Sigmoid colon (tissue), 7 donors: ENCODE results near the gene PPL. TPM values are rescaled to one million over a fixed set of nuclear protein-coding genes. Genes with fewer than 3 reads are reported as not detected.
"Not testable (repeated sequence)": the region's sequence is repeated elsewhere in the genome, so short reads cannot be mapped to it uniquely, and the experiment has no call there.

Source experiments
- DNase-seq: peaks from one replicate; pipeline ENCODE4 v3.0.0-alpha.2; 2019
- H3K27ac ChIP-seq, 4 donors: fragments of 200-600 bp; sonication (generic); one replicate each; pipeline ENCODE4 v1.5.1; 2016 to 2019; ENCODE audit warnings: mild to moderate bottlenecking in 1 of 4
- H3K27me3 ChIP-seq, 3 donors: fragments of 200-600 bp; sonication (generic); one replicate each; pipeline ENCODE4 v1.5.1; 2019; ENCODE audit warnings: mild to moderate bottlenecking in 1 of 3
- H3K36me3 ChIP-seq, 4 donors: fragments of 200-600 bp; sonication (generic); one replicate each; pipeline ENCODE4 v1.5.1; 2016 to 2019
- H3K4me1 ChIP-seq, 4 donors: fragments of 200-600 bp; sonication (generic); one replicate each; pipeline ENCODE4 v1.5.1; 2017 to 2019
- H3K4me3 ChIP-seq, 4 donors: fragments of 200-600 bp; sonication (generic); one replicate each; pipeline ENCODE4 v1.5.1; 2017 to 2019; ENCODE audit warnings: mild to moderate bottlenecking in 2 of 4, moderate library complexity in 1 of 4
- H3K9me3 ChIP-seq, 4 donors: fragments of 200-600 bp in 3 of 4; sonication (generic) in 3 of 4; one replicate each; pipeline versions ENCODE4 v1.5.1 to v1.6.1; 2013 to 2019
- EP300 ChIP-seq, 4 donors: sonication (generic); formaldehyde crosslinking; IDR thresholded peaks; one replicate each; pipeline ENCODE4 v1.6.1; 2017; ENCODE audit warnings: antibody characterized with exemption in 4 of 4
- POLR2A ChIP-seq, 2 donors: fragments of 450-650 bp; IDR thresholded peaks; one replicate each; pipeline ENCODE4 v1.6.1; 2016; ENCODE audit warnings: antibody characterized with exemption in 2 of 2, mild to moderate bottlenecking in 2 of 2, moderate library complexity in 2 of 2
- POLR2AphosphoS5 ChIP-seq, 4 donors: sonication (generic); formaldehyde crosslinking; IDR thresholded peaks; one replicate each; pipeline ENCODE4 v1.6.1; 2017; ENCODE audit warnings: antibody characterized with exemption in 4 of 4
- WGBS, 2 donors: extraction: QIAGEN DNeasy Blood & Tissue Kit; methylation state at CpG; one replicate each; pipeline ENCODE4 v1.1.7; 2013; 5-methylcytosine and 5-hydroxymethylcytosine counted together
- intact Hi-C: fragments of 100-400 bp; cut with DNase I; formaldehyde crosslinking; loops from one replicate; pipeline ENCODE4 v1.15.1; 2023
- polyA plus RNA-seq, 3 donors: library from polyadenylated mRNA; stranded (reverse); fragments of 200-250 nt; gene quantifications; one replicate each; pipeline ENCODE4 v1.2.3, GENCODE V29; 2013
- total RNA-seq, 4 donors: library from RNA; depleted of rRNA; stranded (reverse); fragments of >200 nt; gene quantifications; one replicate each; pipeline ENCODE4 v1.1.0, GENCODE V29; 2016
- TF ChIP-seq, protein P1 (sequence below), 4 experiments: fragments of 450-650 bp in 3 of 4; fragments of 200-600 bp in 1 of 4; IDR thresholded peaks; one replicate each; pipeline ENCODE4 v1.5.1; 2016 to 2019; ENCODE audit warnings: antibody characterized with exemption in 4 of 4, mild to moderate bottlenecking in 3 of 4, moderate library complexity in 2 of 4
- donor health status: healthy with polysubstance abuse.
- donor health status: Bipolar disorder and iron deficiency.
- donor health status: healthy.

Gene PPL
- total and polyA plus RNA-seq, 7 donors, result 4.6 to 42.9 (median 27.0) TPM

DNA sequence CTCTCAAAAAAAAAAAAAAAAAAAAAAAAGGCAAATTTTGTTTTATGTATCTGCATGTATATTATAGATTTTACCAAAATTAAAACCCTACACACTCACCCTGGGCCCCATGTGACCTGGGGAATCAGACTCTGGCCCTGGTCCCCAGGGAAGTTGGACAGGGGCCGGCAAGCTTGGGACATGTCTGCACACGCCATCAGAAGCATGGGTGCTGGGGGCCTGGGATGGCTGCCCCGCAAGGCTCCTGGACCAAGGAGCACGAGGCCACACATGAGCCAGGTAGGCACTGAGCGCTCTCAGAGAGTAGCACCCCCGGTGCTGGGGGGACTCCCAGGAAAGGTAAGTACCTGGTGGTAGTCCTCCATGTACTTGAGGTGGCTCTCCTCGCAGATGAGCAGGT, 39.6 kb downstream of the PPL start:
- no peak for DNase-seq
- Histone ChIP-seq H3K4me3 (no peak overlapping the region), H3K27me3 (no peaks in the 10 kb centered on the region), H3K36me3 (no peaks in the 10 kb centered on the region), H3K4me1 (peaks cover 0 to 11% (median 9%) of the 10 kb centered on the region in 4 donors), H3K27ac (no peak overlapping the region), H3K9me3 (peaks cover 0 to 2% (median 0%) of the 10 kb centered on the region in 4 donors)
- TF ChIP-seq, protein P1, sequence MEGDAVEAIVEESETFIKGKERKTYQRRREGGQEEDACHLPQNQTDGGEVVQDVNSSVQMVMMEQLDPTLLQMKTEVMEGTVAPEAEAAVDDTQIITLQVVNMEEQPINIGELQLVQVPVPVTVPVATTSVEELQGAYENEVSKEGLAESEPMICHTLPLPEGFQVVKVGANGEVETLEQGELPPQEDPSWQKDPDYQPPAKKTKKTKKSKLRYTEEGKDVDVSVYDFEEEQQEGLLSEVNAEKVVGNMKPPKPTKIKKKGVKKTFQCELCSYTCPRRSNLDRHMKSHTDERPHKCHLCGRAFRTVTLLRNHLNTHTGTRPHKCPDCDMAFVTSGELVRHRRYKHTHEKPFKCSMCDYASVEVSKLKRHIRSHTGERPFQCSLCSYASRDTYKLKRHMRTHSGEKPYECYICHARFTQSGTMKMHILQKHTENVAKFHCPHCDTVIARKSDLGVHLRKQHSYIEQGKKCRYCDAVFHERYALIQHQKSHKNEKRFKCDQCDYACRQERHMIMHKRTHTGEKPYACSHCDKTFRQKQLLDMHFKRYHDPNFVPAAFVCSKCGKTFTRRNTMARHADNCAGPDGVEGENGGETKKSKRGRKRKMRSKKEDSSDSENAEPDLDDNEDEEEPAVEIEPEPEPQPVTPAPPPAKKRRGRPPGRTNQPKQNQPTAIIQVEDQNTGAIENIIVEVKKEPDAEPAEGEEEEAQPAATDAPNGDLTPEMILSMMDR (IDR thresholded peaks at IDR 0.05), result no peak
- TF ChIP-seq POLR2A (IDR thresholded peaks at IDR 0.05) (no peak), EP300 (IDR thresholded peaks at IDR 0.05) (no peak), POLR2AphosphoS5 (IDR thresholded peaks at IDR 0.05) (no peak)
- intact Hi-C loops, result no loop called here
- WGBS, 2 donors, result 96% methylated on average over 7 of the region's 7 CpGs

DNA sequence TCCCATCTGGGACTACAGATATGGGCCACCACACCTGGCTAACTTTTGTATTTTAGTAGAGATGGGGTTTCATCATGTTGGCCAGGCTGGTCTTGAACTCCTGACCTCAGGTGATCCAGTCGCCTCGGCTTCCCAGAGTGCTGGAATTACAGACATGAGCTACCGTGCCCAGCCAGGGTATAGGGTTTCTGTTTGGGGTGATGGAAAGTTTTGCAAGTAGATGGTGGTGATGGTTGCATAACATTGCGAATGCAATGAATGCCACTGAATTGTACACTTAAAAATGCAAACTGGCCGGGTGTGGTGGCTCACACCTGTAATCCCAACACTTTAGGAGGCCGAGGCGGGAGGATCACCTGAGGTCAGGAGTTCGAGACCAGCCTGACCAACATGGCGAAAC, 40.2 kb downstream of the PPL start:
- DNase-seq, H3K36me3 ChIP-seq, H3K4me3 ChIP-seq, H3K9me3 ChIP-seq, H3K27ac ChIP-seq, H3K27me3 ChIP-seq, intact Hi-C loops: not testable (repeated sequence)
- 93 to 96% methylated on average over 9 of the region's 9 CpGs for WGBS, 2 donors
- H3K4me1 ChIP-seq, result peaks cover 0 to 16% (median 13%) of the 10 kb centered on the region in 4 donors

GRCh38 chr16:4895366-4895765, 41.6 kb downstream of the PPL start:
- Histone ChIP-seq H3K9me3 (peaks cover 0 to 2% (median 0%) of the 10 kb centered on the region in 4 donors), H3K4me1 (peaks cover 0 to 16% (median 13%) of the 10 kb centered on the region in 4 donors), H3K4me3 (no peak overlapping the region), H3K36me3 (peaks cover 0 to 9% (median 0%) of the 10 kb centered on the region in 4 donors), H3K27me3 (no peaks in the 10 kb centered on the region), H3K27ac (no peak overlapping the region)
- 93 to 95% methylated on average over 13 of the region's 13 CpGs for WGBS, 2 donors
- TF ChIP-seq, protein P1 (IDR thresholded peaks at IDR 0.05), result no peak
- no peak for TF ChIP-seq EP300 (IDR thresholded peaks at IDR 0.05)
- TF ChIP-seq POLR2A (IDR thresholded peaks at IDR 0.05), result no peak
- no peak for TF ChIP-seq POLR2AphosphoS5 (IDR thresholded peaks at IDR 0.05)
- intact Hi-C loops, result no loop called here
- DNase-seq, result no peak

- peaks cover 0 to 2% (median 0%) of the 10 kb centered on the region in 4 donors for H3K9me3 ChIP-seq
- H3K36me3 ChIP-seq, result peaks cover 0 to 18% (median 0%) of the 10 kb centered on the region in 4 donors
- H3K27me3 ChIP-seq, result no peaks in the 10 kb centered on the region
- no peak for DNase-seq
- H3K4me3 ChIP-seq, result no peak overlapping the region
- no peak overlapping the region for H3K27ac ChIP-seq
- peaks cover 0 to 16% (median 13%) of the 10 kb centered on the region in 4 donors for H3K4me1 ChIP-seq
- WGBS, 2 donors, result 93 to 94% methylated on average over 22 of the region's 22 CpGs
- TF ChIP-seq POLR2A (IDR thresholded peaks at IDR 0.05) (no peak), EP300 (IDR thresholded peaks at IDR 0.05) (no peak), POLR2AphosphoS5 (IDR thresholded peaks at IDR 0.05) (no peak)
- TF ChIP-seq, protein P1 (IDR thresholded peaks at IDR 0.05), result no peak
- intact Hi-C loops, result no loop called here
These were observed 42.4 kb downstream of the PPL start for GRCh38 chr16:4894276-4895150.

DNA sequence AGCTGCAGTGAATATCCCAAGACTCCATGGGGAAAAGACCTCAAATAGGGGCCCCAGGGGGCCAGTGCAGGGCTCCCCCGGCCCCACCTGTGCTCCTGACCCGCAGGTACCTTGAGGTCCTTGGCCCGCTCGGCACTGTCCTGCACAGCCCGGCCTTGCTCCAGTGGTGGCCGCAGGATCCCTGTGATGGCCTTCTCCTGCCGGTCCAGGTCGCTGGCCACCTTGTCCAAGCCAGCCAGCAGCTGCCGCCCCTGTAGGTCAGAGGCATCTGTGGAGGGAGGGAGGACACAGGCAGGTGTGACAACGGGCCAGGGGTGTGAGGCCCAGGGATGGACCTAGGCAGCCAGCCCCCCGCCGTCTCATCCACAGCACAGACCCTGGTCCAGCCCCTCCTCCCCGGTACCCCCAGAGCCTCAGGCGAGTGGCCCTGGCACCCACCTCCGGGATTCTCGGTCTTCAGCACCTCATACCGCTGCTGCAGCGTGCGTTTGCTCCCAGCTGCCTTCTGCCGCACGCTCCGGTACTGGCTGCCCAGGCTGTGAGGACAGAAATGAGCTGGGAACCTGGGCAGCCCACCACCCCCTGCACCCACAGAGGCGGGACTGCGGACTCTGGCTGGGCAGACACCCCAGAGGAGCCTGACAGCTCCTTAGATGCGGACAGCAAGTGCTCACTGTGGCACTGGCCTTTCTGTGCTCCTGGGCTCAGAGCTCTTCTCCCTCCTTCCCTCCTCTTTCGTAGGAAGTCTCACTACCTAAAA, 43.7 kb downstream of the PPL start:
- Histone ChIP-seq H3K27ac (no peak overlapping the region), H3K4me1 (peaks cover 0 to 16% (median 13%) of the 10 kb centered on the region in 4 donors), H3K9me3 (no peaks in the 10 kb centered on the region), H3K4me3 (no peak overlapping the region), H3K27me3 (no peaks in the 10 kb centered on the region), H3K36me3 (peaks cover 0 to 24% (median 0%) of the 10 kb centered on the region in 4 donors)
- intact Hi-C loops, result no loop called here
- TF ChIP-seq POLR2AphosphoS5 (IDR thresholded peaks at IDR 0.05) (no peak), EP300 (IDR thresholded peaks at IDR 0.05) (no peak), POLR2A (IDR thresholded peaks at IDR 0.05) (no peak)
- TF ChIP-seq, protein P1 (IDR thresholded peaks at IDR 0.05), result no peak
- DNase-seq, result no peak
- WGBS, 2 donors, result 93 to 94% methylated on average over 26 of the region's 26 CpGs
